Measurements from ENCODE around the gene ADCY3. TPM values are rescaled to one million over a fixed set of nuclear protein-coding genes. Genes with fewer than 3 reads are reported as not detected.

Gene ADCY3
- total and polyA plus RNA-seq, 2 of the 4 experiments (the other 2 are of a cell fraction) = 17.4 to 46.1 TPM

DNA sequence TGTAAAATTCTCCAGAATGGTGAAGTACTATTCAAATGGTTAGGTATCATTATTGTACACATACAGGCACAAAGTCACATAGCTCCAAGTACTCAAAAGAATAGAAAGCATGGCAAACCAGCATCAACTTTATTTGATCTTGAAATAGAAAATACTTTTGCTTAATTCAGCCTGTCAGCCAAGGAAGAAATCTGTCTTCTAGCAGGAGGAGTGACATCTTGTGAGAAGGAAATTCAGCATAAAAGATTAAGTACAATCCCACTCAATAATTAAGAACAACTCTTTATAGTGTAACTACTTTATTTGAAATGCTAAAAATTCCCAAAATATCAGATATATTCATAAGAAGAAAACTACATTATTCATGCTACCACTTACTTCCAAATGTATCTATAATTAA, 35.9 kb upstream of the ADCY3 start:
- H3K4me3 ChIP-seq (ENCODE audit: insufficient read depth, low read depth, low read length) = no peak overlapping the region
- peaks cover 0 to 3% of the 10 kb centered on the region in 2 experiments; a peak in 1 of 4 replicates for H3K79me1 ChIP-seq (ENCODE audit: low read depth in 1 of 2, low read length in 2 of 2)
- no peak overlapping the region for H2BK120ac ChIP-seq (ENCODE audit: low read depth, low read length)
- no peak overlapping the region for H3K14ac ChIP-seq (replicated peaks; ENCODE audit: low read depth, low read length)
- TF ChIP-seq SMC3 (IDR thresholded peaks at IDR 0.05; ENCODE audit: low read depth, low read length) (no peak), CHD1 (IDR thresholded peaks at IDR 0.05; ENCODE audit: low read depth, low read length) (no peak), POLR2A (IDR thresholded peaks at IDR 0.05; ENCODE audit: low read depth, low read length) (no peak), MAFK (IDR thresholded peaks at IDR 0.05; ENCODE audit: low read depth, low read length) (no peak), BHLHE40 (IDR thresholded peaks at IDR 0.05; ENCODE audit: low read depth, low read length) (no peak), RCOR1 (IDR thresholded peaks at IDR 0.05; ENCODE audit: insufficient replicate concordance, low read length) (no peak), RAD21 (IDR thresholded peaks at IDR 0.05; ENCODE audit: low read length) (no peak), NFE2L2 (IDR thresholded peaks at IDR 0.05; ENCODE audit: low read depth, low read length) (no peak), MXI1 (IDR thresholded peaks at IDR 0.05; ENCODE audit: borderline replicate concordance, low read depth, low read length) (no peak), RFX5 (IDR thresholded peaks at IDR 0.05; ENCODE audit: low read depth, low read length) (no peak), FOS (IDR thresholded peaks at IDR 0.05; ENCODE audit: low read depth, low read length) (no peak), MAZ (IDR thresholded peaks at IDR 0.05; ENCODE audit: borderline replicate concordance, low read depth, low read length) (no peak), CEBPB (IDR thresholded peaks at IDR 0.05; ENCODE audit: low read depth, low read length) (no peak)
- TF ChIP-seq, protein P1, sequence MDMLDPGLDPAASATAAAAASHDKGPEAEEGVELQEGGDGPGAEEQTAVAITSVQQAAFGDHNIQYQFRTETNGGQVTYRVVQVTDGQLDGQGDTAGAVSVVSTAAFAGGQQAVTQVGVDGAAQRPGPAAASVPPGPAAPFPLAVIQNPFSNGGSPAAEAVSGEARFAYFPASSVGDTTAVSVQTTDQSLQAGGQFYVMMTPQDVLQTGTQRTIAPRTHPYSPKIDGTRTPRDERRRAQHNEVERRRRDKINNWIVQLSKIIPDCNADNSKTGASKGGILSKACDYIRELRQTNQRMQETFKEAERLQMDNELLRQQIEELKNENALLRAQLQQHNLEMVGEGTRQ (IDR thresholded peaks at IDR 0.05; ENCODE audit: low read depth, low read length) = no peak
- TF ChIP-seq, protein P2, sequence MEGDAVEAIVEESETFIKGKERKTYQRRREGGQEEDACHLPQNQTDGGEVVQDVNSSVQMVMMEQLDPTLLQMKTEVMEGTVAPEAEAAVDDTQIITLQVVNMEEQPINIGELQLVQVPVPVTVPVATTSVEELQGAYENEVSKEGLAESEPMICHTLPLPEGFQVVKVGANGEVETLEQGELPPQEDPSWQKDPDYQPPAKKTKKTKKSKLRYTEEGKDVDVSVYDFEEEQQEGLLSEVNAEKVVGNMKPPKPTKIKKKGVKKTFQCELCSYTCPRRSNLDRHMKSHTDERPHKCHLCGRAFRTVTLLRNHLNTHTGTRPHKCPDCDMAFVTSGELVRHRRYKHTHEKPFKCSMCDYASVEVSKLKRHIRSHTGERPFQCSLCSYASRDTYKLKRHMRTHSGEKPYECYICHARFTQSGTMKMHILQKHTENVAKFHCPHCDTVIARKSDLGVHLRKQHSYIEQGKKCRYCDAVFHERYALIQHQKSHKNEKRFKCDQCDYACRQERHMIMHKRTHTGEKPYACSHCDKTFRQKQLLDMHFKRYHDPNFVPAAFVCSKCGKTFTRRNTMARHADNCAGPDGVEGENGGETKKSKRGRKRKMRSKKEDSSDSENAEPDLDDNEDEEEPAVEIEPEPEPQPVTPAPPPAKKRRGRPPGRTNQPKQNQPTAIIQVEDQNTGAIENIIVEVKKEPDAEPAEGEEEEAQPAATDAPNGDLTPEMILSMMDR (conservative IDR thresholded peaks at IDR 0.05; ENCODE audit: low read depth, low read length) = no peak
- TF ChIP-seq, protein P3, sequence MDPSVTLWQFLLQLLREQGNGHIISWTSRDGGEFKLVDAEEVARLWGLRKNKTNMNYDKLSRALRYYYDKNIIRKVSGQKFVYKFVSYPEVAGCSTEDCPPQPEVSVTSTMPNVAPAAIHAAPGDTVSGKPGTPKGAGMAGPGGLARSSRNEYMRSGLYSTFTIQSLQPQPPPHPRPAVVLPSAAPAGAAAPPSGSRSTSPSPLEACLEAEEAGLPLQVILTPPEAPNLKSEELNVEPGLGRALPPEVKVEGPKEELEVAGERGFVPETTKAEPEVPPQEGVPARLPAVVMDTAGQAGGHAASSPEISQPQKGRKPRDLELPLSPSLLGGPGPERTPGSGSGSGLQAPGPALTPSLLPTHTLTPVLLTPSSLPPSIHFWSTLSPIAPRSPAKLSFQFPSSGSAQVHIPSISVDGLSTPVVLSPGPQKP (IDR thresholded peaks at IDR 0.05; ENCODE audit: borderline replicate concordance, low read depth, low read length) = no peak
- no peak overlapping the region for H2BK5ac ChIP-seq (ENCODE audit: low read depth, low read length, poor library complexity, severe bottlenecking)
- no peak overlapping the region for H2BK15ac ChIP-seq (ENCODE audit: low read depth, low read length)
- no peak overlapping the region for H3K9ac ChIP-seq (ENCODE audit: low read depth, low read length)
- H4K8ac ChIP-seq (ENCODE audit: low read depth in 2 of 2, low read length in 2 of 2) = no peak overlapping the region
- H3K56ac ChIP-seq (ENCODE audit: extremely low read depth, insufficient read depth, low read length) = no peak overlapping the region
- no peak overlapping the region for H4K5ac ChIP-seq (ENCODE audit: low read depth, low read length)
- H3K4ac ChIP-seq (ENCODE audit: low read depth, low read length) = no peak overlapping the region
- dilution Hi-C loops (cut with HindIII; ENCODE audit: low sequenced_read_pairs, unreplicated experiment) (no loop called here), in situ Hi-C loops (cut with MboI; ENCODE audit: low sequenced_read_pairs) (no loop called here), intact Hi-C loops (cut with micrococcal nuclease) (no loop called here)
- H4K20me1 ChIP-seq (ENCODE audit: insufficient read depth, low read length) = no peaks in the 10 kb centered on the region
- ChIA-PET POLR2A (ENCODE audit: unreplicated experiment) (no interaction called here), CTCF (no interaction called here)
- peaks cover 25% of the 10 kb centered on the region for H3K36me3 ChIP-seq (ENCODE audit: control insufficient read depth, insufficient read depth, low read length)
- no peak overlapping the region for H3K4me2 ChIP-seq (ENCODE audit: low read depth, low read length)
- H2AK5ac ChIP-seq (ENCODE audit: low read depth, low read length) = no peak overlapping the region
- no peak overlapping the region for H2AFZ ChIP-seq (replicated peaks; ENCODE audit: low read length, poor library complexity)
- H3K23ac ChIP-seq (ENCODE audit: low read depth, low read length) = no peak overlapping the region
- no peak overlapping the region for H2BK20ac ChIP-seq (ENCODE audit: low read depth, low read length)
- H3K27me3 ChIP-seq (ENCODE audit: control insufficient read depth, insufficient read depth, low read length) = no peaks in the 10 kb centered on the region
- H3K9me3 ChIP-seq (ENCODE audit: control insufficient read depth, insufficient read depth, low read length) = 0 out of 2 replicates have a peak, but pooled peaks cover 2% of the 10 kb centered on the region
- H2AK9ac ChIP-seq (replicated peaks; ENCODE audit: low read depth, low read length, poor library complexity) = no peak overlapping the region
- ATAC-seq (ENCODE audit: low read depth) (no peak), DNase-seq (no peak)
- H3K27ac ChIP-seq (ENCODE audit: insufficient read depth, low read length) = no peak overlapping the region
- BruUV-seq (replicated peaks) = no TSS peak
- no peak overlapping the region for H3K18ac ChIP-seq (ENCODE audit: low read depth, low read length)
- no peak overlapping the region for H4K91ac ChIP-seq (ENCODE audit: insufficient read depth, low read depth, low read length)
- no peaks in the 10 kb centered on the region for H3K9me1 ChIP-seq (ENCODE audit: insufficient read depth, low read length)
- H3K4me1 ChIP-seq (ENCODE audit: control insufficient read depth, insufficient read depth, low read length) = no peaks in the 10 kb centered on the region

All from IMR-90 (cell line).